DMS79 treated with DMSO at 0.1 percent for 48 hours (cell line): ENCODE results near the gene KDM6A.
"Not testable (repeated sequence)": the region's sequence is repeated elsewhere in the genome, so short reads cannot be mapped to it uniquely, and the experiment has no call there.

Experiments
- DNase-seq: peaks from one replicate; lab custom pipeline; 2025; lab: John Stamatoyannopoulos, UW

KDM6A gene

DNA sequence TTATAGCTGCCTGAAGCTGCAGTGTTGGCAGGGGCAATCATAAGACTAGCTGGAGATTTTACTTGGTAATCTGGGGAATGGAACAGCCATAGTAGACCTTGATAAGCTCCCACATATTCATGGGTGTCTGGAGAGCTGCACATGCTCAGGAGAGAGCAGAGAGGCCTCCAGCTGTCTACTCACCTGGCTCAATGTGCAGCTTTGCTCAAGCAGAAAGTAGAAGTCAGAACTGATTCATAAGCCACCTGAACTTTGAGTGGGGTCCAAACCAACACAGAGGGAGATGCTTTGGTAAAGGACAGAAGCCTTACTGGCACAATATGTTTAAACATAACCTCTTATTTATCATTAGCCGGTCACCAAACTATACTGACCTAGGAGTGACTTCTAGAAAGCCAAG lies 54.4 kb downstream of the KDM6A start:
- DNase-seq, result no peak

DNA sequence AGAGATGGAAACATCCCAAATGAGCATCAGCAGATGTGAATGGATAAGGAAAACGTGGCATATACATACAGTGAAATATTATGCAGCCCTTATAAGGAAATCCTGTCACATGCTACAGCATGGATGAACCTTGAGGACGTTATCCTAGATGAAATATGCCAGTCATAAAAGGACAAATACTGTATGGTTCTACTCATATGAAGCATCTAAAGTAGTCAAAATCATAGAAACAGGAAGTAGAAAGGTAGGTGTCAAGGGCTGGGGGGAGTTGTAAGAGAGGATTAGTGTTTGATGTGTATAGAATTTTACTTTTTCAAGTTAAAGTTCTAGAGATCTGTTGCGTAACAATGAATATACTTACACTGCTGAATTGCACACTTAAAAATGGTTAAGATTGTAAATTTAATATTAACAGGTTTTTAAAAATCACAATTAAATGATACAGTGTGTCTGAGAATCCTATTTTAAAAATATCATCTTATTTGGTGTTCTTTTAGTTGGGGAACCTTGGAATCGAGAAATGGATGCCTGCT lies 58.5 kb downstream of the KDM6A start:
- DNase-seq, result no peak

DNA sequence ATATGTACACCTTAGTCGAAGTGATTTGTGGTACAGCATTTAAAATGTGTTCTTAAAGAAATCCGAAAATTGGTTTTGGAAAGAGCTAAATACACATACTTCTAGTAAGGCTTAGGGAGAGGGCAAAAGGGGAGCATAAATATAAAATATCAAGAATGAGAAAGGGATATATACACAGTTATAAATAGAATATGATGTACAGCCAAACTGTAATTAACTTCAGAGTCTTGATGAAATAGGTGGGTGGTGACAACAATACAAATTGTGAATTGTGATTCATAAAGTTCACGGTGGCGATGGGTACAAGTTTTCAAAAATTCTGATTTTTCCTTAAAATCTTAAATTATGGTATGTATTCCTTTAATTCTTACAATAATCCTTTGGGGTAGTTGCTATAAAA lies 62.2 kb downstream of the KDM6A start:
- no peak for DNase-seq

DNA sequence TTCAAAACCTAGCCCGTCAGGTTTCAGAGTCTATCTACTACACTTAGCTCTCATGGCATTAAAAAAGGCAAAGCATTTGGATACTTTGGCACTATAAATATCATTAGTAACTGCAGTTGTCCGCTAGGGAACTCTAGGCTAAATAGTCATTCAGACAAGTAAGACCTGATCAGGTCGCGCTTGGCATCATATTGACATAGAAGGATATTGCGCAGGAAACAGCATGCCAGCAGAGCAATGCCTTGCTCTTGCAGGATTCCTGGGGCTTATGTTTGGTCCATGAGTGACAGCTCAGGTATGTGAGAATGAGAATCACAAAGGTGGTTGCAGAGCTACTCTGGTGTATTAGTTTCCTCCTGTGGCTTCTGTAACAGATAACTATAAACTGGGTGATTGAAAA lies 62.7 kb downstream of the KDM6A start:
- no peak for DNase-seq

DNA sequence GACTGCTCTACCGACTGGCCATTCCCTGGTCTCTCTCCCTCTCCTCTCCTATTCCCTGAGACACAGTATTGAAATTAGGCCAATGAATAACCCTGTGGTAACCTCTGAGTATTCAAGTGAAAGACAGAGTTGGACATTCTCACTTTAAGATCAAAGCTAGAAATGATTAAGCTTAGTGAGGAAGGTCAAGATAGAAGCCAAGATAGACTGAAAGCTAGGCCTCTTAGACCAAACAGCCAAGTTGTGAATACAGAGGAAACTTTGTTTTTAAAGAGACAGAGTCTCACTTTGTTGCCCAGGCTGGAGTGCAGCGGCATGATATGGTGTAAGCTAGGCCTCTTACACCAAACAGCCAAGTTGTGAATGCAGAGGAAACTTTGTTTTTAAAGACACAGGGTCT lies 64.6 kb downstream of the KDM6A start:
- DNase-seq, result no peak

DNA sequence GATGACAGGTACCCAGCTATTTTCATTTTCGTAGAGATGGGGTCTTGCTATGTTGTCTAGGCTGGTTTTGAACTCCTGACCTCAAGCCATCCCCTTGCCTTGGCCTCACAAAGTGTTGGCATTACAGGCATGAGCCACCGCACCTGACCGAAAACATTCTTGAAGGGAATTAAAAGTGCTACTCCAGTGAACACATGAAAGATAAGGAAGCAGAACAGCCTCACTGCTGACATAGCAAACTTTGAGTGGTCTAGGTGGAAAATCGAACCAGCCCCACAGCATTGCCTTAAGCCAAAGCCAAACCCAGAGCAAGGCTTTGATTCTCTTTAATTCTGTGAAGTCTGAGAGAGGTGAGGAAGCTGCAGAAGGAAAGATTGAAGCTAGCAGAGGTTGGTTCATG lies 65.1 kb downstream of the KDM6A start:
- DNase-seq, result no peak

DNA sequence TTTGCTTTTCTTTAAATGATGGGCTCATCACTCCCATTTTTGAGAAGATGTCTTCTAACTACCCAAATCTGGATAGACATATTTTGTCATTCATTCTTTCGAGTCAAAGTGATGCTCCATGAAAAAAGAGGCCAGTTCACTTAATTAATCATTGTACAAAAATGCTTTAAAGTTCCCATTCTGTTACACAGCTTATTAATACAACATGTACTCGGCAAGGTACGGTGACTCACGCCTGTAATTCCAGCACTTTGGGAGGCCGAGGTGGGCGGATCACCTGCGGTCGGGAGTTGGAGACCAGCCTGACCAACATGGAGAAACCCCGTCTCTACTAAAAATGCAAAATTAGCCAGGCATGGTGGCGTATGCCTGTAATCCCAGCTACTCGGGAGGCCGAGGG lies 67.6 kb downstream of the KDM6A start:
- not testable (repeated sequence) for DNase-seq

DNA sequence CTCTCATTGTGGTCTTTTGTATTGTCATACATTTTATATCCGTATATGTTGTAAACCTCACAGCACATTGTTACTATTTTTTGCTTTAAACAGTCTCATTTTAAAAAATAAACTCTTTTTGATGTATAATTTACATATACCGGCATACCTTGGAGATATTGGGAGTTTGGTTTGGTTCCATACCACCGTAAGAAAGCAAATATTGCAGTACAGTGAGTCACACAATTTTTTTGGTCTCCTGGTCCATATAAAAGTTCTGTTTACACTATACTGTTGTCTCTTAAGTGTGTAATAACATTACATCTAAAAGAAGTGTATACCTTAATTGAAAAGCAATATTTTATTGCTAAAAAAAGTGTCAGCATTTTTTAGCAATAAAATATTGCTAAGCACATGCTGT lies 70.0 kb downstream of the KDM6A start:
- no peak for DNase-seq

DNA sequence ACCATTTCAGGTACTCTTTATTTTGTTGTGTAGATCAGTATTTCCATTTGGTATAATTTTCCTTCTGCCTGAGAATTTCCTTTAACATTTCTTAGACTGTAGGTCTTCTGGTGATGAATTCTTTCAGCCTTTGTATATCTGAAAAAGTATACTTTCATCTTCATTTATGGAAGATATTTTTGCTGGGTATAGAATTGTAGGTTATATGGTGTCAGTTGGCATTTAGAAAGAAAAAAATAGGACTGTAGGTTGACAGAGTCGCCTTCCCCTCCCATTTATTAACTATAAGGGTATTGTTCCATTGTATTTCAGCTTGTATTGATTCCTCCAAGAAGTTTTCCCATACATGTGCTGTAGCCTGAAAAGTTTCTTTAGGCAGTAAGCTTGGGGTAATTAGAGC lies 71.9 kb downstream of the KDM6A start:
- DNase-seq, result no peak

DNA sequence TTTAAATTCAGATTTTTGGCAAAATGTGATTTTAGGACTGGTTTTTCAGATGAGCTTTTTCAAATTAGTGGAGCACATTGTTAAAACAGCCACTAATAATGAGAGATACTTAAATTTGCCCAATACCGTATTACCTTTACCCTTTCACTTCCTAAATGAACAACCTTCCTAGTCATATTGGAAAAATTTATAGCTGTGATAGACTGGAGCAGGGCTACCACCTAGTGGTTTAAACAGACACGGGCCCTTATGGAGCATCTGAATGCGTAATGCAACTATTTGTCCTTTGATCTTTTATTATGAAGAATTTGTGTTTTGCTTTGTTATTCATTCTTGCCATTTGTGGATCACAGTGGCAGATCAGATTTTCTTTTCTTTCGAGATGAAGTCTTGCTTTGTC lies 72.7 kb downstream of the KDM6A start:
- DNase-seq, result no peak

DNA sequence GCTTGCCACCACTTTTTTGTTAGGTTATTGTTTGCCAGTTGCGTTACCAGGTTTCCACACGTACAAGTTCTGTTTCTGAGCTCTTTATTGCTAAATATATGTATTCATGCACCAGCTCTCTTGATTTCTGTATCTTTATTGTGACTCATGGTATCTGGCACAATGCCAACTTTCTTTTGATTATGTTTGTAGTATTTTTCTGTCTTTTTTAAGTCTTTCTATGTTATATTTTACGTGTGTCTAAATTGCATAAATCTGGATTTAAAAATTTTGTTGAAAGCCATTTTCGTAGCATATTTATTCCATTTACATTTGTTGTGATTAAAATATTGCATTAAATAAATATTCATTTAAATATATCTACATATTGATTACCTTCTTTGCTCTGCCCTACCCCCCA lies 73.8 kb downstream of the KDM6A start:
- DNase-seq, result no peak

DNA sequence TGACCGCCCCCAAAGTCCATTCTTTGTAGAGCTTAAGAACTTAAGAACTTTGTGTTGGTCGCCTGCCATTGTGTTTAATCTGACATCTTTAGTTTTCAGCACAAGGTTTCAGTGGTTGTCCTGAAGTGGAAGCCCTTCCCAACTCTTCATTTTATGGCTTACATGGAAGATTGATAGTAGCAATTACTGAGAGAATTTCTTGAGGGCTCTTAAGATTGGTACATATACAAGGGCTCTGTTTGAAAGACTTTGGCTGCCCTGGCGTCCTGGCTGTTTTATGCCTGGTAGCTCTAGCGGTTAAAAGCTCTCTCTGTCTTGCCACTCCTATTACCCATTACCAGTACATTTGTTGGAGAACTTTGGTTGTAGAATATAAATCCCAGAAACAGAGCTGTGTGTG lies 75.0 kb downstream of the KDM6A start:
- peak; percentile 76 for DNase-seq

DNA sequence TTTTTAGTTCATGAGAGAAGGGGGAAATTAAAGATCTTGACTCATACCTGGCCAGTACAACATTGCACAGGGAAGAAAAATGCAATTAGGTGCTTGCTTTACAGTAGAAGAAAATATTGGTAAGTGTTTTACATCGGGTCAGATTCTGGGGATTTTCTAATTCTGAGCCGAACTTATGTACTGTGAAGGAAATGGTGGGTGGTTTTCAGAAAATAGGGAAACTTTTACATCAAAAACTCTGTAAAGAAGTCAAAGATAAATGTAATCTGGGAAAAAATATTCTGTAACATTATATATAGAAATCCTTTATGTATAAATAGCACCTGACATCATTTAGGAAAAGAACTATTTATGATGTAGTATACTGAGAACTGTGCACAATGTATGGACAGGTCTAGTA lies 75.4 kb downstream of the KDM6A start:
- no peak for DNase-seq

DNA sequence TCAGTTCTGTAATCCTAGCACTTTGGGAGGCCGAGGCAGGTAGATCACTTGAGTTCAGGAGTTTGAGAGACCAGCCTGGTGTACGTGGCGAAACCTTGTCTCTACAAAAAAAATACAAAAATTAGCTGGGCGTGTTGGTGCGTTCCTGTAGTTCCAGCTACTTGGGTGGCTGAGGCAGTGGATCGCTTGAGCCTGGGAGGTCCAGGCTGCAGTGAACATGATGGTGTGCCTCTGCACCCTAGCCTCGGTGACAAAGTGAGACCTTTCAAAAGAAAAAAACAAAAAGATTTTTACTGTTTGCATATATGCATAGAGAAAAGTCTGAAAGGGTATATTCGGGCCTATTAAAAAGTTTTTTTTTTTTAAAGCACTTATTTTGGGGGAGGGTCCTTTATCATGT lies 76.1 kb downstream of the KDM6A start:
- no peak for DNase-seq

DNA sequence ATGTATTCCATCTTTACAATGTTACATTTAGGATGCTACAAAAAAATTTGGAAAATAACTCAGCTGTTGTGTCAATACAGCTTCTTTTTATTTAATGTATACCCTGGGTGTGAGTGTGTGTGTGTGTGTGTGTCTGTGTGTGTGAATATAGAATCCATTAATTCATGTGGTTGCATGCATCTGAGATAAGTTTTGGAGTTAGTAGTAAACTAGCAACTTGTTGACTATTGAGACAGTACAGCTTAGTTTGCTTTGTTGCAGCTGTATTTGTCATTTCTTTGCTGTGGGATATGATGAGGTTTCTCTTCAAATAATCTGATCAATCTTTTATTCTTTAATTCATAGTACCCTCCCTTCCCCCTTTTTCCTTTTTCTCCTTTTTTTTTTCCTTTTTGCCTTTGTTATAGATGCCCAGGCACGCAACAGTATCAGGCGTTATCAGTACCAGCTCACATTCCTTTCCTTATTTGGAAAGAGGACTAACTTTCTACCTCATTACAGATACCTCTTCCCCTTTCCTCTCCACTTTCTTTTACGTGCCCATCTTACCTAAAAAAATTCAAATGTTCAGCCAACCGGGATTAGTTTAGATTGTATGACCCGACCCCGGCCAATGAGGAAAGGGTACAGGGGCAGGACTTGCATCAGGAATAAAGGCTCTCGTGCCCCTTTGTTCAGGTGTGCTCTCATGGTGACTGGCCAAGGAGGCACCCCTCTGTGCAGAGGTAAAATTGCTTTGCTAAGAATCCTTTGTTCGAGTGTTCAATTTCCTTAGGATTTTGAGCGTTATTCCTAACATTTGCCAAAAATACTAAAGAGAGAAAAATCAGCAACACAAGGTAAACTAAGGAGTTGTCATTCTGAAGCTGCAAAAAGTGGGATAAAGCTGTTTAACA lies 77.7 kb downstream of the KDM6A start:
- not testable (repeated sequence) for DNase-seq

DNA sequence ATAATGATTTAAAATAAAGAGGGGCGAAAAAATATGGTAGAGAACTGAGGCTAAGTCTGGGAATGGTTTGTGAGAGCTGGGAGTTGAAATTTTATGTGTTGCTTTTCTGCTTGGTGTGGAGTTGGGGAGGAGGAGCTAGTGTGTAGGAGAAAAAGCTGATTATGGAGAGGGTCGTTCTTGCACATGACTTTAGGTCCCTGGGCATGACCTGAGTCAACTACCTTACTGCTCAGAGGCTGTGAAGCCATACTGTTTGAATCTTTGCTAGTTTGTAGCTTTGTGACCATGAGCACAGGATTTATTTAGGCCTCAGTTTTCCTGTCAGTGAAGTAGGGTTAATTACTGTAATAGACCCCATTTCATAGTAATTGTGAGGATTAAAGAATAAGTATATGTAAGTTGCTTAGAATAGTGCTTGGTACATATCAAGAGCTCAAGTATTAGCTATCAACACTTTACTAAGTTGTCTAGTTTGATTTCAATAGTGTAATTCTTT lies 78.6 kb downstream of the KDM6A start:
- no peak for DNase-seq

DNA sequence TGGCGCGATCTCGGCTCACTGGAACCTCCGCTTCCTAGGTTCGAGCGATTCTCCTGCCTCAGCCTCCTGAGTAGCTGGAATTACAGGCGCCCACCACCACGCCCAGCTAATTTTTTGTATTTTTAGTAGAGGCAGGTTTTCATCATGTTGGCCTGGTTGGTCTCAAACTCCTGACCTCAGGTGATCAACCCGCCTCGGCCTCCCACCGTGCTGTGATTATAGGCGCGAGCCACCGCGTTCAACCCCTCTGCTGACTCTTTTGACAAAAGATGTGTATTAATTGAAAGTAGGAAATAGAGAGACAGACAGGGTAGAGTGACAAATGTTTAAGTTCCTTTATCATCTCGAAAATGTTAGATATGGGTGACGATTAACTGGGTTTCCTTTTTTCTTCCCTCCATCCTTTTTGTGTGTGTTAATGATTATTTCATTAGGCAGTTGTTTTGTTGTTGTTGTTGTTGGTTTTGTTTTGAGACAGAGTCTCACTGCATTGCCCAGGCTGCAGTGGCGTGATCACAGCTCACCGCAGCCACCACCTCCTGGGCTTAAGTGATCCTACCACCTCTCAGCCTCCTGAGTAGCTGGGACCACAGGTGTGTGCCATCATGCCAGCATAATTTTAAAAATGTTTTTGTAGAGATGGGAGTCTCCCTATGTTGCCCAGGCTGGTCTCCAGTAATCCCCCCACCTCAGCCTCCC lies 79.5 kb downstream of the KDM6A start:
- DNase-seq, result no peak

DNA sequence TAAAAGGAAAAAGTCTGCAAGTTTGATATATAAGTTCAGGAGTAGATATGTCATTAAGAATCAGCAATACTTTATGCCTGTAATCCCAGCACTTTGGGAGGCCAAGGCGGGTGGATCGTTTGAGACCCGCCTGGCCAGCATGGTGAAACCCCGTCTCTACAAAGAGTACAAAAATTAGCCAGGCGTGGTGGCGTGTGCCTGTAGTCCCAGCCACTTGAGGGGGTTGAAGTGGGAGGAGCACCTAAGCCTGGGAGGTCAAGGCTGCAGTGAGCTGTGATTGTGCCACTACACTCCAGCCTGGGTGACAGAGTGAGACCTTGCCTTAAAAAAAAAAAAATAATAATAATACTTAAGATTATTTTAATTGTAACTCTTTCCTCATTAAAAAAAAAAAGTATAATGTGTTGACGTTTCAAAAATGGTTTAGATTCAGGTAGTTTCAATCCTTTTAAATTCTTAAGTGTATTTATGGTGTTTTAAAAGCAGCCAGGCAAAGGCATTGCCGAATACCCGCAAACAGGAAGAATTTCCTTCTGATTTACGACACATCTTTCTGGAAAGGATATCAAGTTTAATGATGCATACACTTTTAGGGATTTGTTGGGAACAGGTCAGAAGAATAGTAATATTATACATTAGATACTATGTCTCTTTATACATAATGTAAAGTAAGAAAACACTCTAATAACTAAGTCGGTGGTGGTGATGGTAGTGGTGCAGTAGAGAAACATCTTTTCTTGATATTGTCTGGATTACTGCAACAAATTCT lies 80.9 kb downstream of the KDM6A start:
- DNase-seq, result no peak

DNA sequence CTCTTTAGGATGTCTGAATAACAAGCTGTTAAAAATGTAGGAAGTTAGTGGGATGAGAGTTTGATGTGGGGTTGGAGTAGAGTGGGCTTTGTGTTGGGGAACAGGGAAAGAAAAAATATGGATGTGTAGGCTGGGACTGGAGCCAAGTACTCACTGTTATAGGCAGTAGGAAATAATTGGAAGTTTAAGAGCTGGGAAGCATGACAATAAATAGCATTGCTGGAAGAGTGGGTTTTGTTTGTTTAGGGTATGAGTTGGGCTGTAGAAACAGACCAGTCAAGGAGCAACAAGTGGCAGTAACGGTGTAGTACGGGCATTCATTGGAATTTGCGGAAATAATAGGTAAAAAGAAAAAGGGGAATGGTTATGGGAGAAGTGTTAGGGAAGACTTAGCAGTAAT lies 81.6 kb downstream of the KDM6A start:
- peak; percentile 4 for DNase-seq

DNA sequence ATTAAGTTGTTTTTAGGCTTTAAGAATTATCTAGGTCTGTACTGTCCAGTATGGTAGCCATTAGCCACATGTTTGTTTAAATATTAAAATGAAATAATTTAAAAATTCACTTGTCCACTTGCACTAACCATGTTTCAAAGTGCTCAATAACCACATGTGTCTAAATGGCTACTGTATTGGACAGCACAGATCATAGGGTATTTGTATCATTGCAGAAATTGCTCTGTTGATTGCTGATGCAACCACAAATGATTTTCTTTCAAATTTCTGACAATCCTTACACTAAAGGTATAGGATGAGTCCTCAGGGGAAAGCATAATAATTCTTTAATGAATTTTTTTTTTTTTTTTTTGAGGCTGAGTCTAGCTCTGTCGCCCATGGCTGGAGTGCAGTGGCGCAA lies 84.9 kb downstream of the KDM6A start:
- DNase-seq, result no peak

DNA sequence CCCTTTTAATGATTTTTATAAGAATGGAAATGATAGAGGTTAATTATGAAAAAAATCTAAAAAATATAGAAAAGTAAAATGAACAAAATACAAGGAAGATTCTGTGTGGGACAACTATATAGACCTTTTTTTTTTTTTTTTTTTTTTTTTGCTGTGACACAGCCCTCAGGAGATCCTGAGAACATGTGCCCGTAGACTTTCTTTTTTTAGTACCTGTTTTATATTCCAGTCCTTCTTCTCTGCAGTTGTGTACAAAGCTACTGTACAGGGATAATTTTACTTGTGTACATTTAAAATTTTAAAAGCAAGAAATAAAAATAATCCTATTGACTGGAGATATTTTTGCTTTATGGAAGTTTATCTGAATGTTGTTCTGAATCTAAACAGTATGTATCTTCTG lies 85.5 kb downstream of the KDM6A start:
- no peak for DNase-seq

DNA sequence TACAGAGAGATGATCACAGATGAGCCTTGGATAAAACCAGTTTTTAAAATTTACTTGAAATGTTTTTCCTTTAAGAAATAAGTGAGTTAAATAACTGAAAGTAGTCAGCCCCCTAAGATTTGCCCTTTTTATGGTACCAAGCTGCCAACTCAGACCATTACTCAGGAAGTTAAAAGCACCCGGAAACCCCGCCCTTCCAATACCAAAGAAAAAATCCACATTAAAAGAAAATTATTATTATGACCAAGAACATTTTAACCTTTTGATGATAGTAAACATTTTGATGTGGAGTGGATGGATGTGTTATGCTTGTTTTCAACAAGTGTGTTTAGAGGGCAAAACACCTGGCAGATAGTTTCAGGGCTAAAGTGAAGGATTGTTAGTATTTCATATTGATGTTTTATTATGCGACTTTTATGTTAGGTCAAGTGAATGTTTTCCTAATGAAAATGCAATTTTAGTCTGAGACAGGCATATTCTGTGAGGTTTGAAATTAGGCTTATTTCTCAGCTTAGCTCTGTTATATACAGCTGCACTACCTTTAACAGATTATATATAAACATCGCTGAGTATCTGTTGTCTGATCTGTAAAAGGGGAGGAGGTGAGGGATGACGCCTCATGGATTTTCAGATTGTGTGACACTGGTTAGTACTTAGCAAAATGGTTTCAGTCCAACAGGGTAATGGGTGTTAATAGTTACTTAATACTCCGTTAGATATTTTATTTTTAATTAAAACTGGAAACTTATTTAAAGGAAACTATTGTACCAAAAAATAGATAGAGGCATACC lies 89.0 kb downstream of the KDM6A start:
- DNase-seq, result no peak
